Glomerular visceral epithelial cell (primary cell): ENCODE data around the gene CDH4.
A peak's percentile ranks its signal among the peaks of the same experiment; 100 is the strongest.

Experiments used
- DNase-seq: peaks from one replicate; pipeline ENCODE4 v3.0.0-alpha.2; 2016; ENCODE audit errors: extremely low spot score

Gene CDH4

DNA sequence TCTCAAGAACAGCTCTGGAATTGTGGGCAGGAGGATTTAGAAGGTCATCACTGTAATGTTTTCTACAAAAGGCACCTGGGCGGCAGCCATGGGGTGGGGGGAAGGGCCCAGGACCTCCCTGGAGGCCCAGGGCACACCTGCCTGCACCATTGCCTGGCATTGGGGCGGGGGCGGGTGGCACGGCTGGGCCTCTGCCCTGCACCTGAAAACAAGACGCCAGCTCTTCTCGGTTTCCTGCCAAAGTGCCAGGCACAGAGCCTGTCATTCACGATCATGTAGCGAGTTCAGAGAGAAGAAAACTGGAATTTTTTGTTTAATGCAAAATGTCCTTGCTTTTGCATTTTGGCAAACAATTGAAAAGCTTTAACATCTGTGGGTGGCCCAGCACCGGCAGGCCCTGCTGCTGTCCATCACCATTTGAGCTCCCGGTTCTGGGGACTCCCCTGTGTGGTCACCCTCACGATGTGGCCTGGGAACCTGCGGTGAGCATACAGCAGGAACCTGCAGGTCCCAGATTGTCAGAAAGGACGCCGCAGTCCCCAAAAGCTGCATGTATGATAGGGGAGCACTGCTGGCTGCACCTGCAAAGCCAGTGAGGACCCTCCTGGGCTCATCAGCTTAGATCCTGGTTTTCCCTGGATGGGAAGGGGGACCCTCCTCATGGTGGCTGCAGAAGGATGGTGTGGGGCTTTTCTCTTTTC lies 262.9 kb downstream of the CDH4 start:
- DNase-seq, result no peak

DNA sequence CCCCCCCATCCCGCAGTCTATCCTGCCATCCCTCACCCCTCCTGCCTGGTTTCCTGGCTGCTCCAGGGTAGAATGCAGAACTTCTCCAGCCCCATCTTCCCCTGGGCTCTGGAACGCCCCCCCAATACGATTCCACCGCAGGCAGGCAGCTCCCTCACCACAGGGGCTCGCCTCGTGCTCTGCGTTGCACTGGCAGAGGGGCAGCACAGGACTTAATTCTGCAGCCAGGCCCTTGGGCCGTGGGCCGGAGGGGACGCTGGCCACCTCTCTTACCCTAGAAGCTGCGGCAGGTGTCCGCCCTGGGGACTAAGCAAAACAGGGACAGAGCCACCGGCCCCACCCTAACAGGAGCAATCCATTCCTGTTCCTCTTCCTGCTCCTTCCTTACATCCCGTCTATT lies 263.9 kb downstream of the CDH4 start:
- DNase-seq, result no peak

DNA sequence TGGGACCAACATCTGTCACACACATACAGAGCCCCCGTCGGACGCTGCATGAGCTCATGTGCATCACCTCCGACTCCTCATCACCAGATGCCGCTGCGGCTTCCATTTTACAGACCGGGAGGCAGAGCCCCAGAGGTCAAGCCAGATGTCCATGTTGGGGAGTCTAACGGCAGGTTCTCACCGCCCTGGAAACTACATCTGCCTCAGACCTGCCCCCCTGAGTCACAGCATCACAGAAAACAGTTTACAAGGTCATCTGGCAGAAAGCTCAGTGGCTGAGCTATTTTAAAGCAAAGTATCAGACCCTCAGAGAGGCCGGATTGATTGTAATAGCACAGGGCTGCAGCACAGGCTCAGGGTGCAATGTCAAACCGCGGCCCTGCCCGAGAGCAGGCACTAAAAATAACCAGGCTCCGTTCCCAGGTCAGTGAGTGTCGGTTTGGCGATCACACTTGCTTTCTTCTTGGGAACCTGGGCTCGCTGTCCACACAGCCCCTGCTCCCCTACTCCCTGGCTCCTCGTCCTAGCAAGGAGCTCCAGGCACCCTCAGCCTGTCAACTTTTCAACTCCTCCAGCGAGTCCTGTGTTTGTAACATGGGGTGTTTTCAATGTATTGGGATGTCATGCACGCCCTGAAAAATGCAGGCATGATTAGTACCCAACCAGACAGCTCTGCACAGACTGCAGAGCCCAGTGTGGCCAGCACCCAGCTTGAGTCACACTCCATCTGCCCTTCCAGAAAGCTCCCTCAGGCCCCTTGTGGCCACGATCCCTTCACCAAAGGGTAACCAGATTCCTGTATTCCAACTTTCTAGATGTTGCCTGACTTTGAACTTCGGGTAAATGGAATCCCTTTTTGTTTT lies 264.5 kb downstream of the CDH4 start:
- no peak for DNase-seq

DNA sequence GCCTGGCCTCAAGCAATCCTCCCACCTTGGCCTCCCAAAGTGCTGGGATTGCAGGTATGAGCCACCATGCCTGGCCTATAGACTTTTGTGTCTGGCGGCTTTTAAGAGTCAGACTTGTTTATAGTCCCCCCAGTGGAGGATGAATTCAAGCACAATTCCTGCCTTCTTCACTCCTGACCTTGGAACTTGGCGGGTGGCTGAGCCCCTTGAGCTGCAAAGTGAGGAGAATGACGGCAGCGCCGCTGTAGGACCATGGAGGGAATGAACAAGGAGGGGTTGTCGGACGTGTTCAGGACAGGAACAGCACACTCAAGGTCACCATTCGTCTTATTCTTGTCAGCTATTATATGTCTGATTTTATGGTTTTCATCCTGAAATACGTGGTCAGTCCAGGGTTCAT lies 265.4 kb downstream of the CDH4 start:
- no peak for DNase-seq

GRCh38 chr20:61518424-61518951 lies 266.4 kb downstream of the CDH4 start:
- DNase-seq, result no peak

GRCh38 chr20:61519488-61519887 lies 267.4 kb downstream of the CDH4 start:
- no peak for DNase-seq

DNA sequence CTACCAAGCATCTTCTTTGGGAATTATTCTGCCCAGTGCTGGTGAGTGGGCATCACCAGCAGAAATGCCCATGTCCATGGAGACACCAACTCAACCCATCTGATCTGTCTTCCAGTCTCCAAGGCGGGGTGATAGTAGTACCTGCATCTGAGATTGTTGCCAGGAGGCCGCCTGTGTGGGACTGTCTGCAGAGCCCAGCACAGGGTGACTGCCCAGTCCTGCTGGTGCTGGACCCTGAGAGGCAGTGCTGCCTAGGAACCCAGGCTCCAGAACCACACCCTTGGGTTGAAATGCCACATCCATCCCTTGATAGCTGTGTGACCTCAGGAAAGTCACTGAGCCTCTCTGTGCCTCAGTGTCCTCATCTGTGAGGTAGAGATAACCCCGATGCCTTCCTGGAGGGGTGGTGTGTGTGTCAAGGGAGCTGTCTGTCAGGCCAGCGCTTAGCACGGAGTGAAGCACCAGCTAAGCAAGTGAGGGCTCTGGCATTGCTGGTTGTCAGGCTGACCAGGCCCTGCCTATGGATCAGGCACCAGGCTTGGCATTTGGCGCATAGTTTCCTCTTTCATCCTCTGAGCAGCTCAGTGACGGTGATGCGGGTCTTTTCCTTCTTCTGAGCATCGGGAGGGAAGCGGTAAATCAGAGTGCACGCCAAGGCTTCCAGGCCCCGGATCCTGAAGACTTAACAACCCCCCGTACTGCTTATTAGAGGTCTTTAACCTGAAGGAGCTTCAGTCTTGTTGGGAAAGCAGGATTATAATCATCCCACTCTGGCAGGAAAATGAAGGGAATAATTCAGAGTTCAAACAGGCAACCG lies 268.2 kb downstream of the CDH4 start:
- no peak for DNase-seq

DNA sequence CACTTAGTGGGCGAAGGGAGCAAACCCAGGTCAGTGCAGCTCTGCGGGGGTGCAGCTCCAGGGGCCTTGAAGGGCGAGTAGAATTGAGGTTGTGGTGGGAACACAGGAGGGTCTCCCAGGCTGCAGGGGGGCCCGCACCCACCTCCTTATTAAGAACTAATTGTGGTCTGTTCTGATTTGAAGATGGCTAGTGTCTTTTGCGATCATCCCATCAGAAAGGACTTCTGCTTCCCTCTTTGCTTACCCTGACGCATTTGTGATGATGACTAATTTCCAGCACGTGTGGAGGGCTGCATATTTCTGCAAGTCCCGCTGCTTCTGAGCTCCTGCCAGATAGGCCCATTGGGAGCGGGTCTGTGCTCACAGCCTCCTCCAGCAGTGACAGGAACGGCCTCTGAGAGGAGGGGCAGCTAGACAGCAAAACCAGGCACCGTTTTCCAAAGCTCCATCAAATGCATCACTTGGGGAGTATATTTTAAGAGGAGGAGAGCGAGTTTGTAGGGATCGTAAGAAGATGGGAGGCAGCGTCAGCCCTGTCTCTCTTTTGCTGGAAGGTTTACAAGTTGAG lies 268.9 kb downstream of the CDH4 start:
- peak; percentile 58 for DNase-seq

GRCh38 chr20:61521687-61522420 lies 269.8 kb downstream of the CDH4 start:
- DNase-seq, result peak; percentile 38

DNA sequence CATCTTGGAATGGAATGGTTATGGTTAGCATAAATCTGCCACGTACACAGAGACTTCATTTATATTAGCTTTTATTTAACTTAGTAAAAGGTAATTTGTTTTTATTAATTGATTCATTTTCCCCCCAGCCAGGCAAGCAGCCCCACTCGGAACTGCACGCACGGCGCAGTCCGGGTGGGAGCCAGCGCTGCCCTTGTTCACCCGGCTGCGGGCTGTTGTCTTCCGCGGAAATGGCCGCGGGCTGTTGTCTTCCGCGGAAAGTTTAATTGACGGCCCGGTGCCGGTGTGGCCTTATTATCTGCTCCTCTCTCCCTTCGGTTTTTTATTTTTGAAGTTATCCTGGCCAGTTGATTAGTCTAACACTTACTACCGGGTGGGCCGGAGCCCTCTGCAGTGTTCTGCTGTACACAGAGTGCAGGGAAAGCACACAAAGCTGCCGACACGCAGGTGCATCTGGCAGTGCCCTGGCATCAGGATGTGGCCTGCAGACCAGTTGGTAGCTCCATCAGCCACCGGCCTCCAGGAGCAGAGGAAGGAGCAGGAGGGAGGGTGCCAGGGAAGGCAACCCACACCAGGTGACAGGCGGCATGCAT lies 270.5 kb downstream of the CDH4 start:
- DNase-seq, result no peak

GRCh38 chr20:61523145-61523544 lies 271.1 kb downstream of the CDH4 start:
- no peak for DNase-seq

- DNase-seq, result no peak
These were observed 273.0 kb downstream of the CDH4 start for GRCh38 chr20:61524951-61525666.

DNA sequence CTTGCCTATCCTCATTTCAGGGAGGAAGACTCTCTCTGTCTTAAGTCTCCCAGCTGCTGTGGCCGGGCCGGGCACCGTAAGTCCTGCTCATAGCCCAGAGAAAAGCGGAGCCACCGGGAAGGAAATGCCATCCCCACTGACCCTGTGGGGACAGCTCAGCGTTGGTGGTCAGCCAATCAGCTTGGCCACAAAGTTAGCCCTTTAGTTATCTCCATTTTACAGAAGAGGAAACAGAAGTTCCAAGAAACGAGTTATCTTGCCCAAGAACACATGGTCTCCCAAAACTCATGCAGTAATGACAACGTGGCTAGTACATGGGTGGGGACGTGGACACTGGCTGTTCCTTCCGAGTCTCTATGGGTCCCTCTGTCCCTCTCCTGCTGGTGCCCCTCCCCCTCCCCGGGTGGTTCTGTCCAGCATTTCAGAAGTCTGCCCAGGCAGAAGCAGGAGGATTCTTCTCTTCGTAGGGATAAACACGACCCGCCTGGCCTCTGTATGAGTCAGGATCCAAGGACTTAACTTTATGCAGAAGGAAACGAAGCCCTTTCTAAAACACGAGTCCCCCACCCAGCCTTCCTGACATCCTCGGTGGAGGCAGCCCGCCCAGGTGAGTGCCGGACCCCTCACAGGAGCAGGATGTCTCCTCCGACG lies 273.8 kb downstream of the CDH4 start:
- no peak for DNase-seq

DNA sequence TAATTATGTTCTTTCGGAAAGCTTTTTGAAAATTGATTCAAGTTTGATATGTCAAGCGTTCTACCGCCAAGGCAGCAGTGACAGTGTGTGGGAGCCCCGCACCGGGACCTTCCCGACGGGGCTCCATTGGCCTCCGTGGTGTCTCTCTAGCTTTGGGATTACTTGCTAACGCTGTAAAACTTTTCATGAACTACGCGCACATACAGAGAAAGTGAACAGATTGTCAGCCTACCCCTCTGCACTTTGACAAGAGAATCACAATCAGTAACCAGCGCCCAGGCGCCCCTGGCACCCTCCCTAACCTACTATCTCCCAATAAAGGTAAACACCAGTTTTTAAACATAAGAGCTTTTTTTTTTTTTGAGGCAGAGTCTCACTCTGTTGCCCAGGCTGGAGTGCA lies 274.8 kb downstream of the CDH4 start:
- no peak for DNase-seq

DNA sequence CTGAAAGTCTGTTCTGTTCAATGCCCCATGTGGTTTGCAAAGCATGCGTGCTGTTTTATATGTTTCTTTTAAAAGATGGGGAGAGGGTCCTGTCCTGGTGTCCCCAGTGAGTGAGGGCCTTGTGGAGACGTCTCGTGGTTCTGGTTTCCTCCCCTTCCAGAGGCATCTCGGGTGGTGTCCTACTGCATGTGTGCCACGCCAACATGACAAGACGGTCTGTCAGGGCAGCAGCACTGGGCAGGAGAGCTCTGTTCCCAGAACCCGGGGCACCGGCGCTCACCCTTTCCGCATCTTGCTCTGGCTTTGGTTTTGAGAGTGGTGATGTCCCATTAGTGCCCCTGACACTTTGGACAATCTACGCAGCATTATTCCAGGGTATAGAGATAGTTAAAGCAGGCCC lies 275.6 kb downstream of the CDH4 start:
- no peak for DNase-seq

DNA sequence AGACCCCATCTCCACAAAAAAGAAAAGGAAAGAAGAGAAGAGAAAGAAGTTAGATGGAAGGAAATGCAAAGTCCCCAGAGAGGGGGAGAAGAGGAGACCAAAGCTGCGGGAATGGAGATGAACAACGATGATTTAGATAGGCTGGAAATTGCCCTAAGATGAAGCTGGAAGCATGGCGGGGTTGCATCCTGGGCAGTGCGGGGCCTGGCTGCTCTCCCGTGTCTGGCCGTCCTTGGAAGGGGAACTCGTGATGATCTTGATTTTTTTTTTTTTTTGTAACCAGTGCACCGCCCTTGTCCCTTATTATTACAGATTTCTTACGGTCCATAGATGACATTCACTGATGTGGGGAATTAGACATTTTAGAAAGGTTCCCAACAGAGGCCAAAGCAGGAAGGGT lies 276.5 kb downstream of the CDH4 start:
- DNase-seq, result no peak

GRCh38 chr20:61529354-61529753 lies 277.3 kb downstream of the CDH4 start:
- DNase-seq, result no peak

DNA sequence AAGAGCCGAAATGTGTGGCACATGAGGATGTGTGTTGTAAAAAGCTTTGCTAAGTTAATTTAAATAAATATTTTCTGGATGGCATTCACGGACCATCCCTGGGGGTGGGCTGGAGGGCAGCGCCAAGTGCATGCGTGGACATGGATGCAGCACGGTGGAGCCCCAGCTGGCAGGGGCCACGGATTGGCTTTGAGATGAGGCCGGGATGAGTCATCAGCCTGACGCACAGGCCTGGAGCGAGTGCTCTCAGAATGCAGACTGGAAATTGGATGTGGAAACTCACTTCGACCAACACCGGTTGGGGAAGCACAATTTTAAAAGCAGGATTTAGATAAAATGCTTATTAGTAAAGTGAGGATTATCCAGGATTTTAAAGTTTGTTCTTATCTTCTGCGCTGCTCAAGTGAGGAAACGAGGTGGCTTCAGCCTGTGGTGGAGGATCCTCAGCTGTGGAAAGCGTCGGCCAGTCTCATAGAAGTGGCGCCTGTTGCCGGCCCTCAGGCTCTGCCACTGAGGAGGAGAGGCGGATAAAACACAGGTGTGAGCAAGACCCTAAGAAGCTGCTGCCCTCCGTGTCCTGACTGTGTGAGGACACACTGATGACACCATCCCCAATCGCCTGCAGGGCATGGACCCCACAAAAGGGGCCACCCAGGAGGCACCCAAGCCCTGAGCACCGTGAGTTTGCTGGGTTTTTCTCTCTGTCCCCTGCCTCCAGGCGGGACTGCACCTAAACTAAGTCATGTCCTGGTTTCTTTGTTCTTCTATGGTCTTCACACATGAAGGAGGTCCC lies 279.7 kb downstream of the CDH4 start:
- DNase-seq, result no peak

DNA sequence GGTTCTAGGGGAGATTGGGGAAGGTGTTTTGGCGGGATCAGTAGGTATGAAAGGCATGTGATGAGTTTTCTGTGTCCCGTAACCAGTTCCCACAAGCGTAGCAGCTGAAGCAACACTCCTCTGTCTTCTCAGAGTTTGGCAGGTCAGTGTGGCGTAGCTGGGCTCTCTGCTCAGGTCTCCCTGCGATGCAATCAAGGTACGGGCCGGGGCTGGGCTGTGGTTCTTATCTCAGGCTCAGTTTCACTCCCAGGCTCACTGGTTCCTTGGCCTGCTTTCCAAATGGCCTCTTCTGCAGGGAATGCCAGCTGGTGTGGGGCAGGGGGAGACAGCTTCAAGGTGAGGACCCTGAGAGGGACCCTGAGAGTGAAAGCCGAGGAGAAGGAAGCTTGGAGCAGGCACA lies 280.7 kb downstream of the CDH4 start:
- no peak for DNase-seq
